Measurements from ENCODE around the gene C19orf25. TPM values are rescaled to one million over a fixed set of nuclear protein-coding genes. Genes with fewer than 3 reads are reported as not detected.
A peak's percentile ranks its signal among the peaks of the same experiment; 100 is the strongest.

Gene C19orf25
- total and polyA plus RNA-seq, 9 donors, result 1.1 to 26.3 (median 22.2) TPM

- WGBS, 3 donors, result 20 to 56% (median 35%) methylated on average over 7 to 41 of the region's 41 CpGs
- TF ChIP-seq CTCF (IDR thresholded peaks at IDR 0.05) (no peak), POLR2A (IDR thresholded peaks at IDR 0.05) (no peak), EP300 (IDR thresholded peaks at IDR 0.05) (no peak)
- Histone ChIP-seq H3K36me3 (no peaks in the 10 kb centered on the region), H3K27me3 (peaks cover 11% of the 10 kb centered on the region), H3K4me1 (ENCODE audit: insufficient read depth) (peaks cover 31% of the 10 kb centered on the region), H3K27ac (no peak overlapping the region), H3K4me3 (no peak overlapping the region), H3K9me3 (no peaks in the 10 kb centered on the region)
- DNase-seq, result no peak
- intact Hi-C loops (cut with DNase I), result no loop called here
These were observed 13.0 kb downstream of the C19orf25 start for GRCh38 chr19:1466018-1466460.

DNA sequence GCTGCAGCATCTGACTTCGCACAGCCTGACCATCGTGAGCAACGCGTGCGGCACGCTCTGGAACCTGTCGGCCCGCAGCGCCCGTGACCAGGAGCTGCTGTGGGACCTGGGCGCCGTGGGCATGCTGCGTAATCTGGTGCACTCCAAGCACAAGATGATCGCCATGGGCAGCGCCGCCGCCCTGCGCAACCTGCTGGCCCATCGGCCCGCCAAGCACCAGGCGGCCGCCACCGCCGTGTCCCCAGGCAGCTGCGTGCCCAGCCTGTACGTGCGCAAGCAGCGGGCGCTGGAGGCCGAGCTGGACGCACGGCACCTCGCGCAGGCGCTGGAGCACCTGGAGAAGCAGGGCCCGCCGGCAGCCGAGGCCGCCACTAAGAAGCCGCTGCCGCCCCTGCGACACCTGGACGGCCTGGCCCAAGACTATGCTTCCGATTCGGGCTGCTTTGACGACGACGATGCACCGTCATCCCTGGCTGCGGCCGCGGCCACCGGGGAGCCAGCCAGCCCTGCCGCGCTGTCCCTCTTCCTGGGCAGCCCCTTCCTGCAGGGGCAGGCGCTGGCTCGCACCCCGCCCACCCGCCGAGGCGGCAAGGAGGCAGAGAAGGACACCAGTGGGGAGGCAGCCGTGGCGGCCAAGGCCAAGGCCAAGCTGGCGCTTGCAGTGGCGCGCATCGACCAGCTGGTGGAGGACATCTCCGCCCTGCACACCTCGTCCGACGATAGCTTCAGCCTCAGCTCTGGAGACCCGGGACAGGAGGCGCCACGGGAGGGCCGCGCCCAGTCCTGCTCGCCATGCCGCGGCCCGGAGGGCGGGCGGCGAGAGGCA is 13.6 kb downstream of the C19orf25 start:
- TF ChIP-seq POLR2A (IDR thresholded peaks at IDR 0.05) (no peak), EP300 (IDR thresholded peaks at IDR 0.05) (no peak)
- peak in 1 of 5 donors; percentile 73 for DNase-seq
- peaks cover 11% of the 10 kb centered on the region for H3K27me3 ChIP-seq
- H3K27ac ChIP-seq, result no peak overlapping the region
- H3K4me3 ChIP-seq, result no peak overlapping the region
- intact Hi-C loops (cut with DNase I), result no loop called here
- H3K4me1 ChIP-seq (ENCODE audit: insufficient read depth), result peaks cover 25% of the 10 kb centered on the region
- H3K9me3 ChIP-seq, result no peaks in the 10 kb centered on the region
- 40 to 53% (median 53%) methylated on average over 57 to 83 of the region's 83 CpGs for WGBS, 3 donors
- no peaks in the 10 kb centered on the region for H3K36me3 ChIP-seq

DNA sequence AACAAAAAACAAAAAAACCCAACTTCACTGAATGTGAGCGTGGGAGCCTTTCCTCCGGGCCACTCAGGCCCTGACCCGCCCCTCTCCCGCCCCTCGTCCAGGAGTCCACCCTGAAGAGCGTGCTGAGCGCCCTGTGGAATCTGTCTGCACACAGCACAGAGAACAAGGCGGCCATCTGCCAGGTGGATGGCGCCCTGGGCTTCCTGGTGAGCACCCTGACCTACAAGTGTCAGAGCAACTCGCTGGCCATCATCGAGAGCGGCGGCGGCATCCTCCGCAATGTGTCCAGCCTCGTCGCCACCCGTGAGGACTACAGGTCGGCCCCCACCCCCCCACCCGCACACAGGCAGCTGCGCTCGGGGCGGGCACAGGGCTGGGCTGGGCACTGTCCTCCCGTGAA is 17.2 kb downstream of the C19orf25 start:
- peaks cover 4% of the 10 kb centered on the region for H3K27me3 ChIP-seq
- TF ChIP-seq POLR2A (IDR thresholded peaks at IDR 0.05) (no peak), CTCF (IDR thresholded peaks at IDR 0.05) (no peak), EP300 (IDR thresholded peaks at IDR 0.05) (no peak)
- no peaks in the 10 kb centered on the region for H3K36me3 ChIP-seq
- H3K27ac ChIP-seq, result no peak overlapping the region
- H3K9me3 ChIP-seq, result no peaks in the 10 kb centered on the region
- 92 to 93% (median 93%) methylated on average over 20 to 24 of the region's 24 CpGs for WGBS, 3 donors
- intact Hi-C loops (cut with DNase I), result no loop called here
- H3K4me1 ChIP-seq (ENCODE audit: insufficient read depth), result peaks cover under 1% of the 10 kb centered on the region
- no peak overlapping the region for H3K4me3 ChIP-seq
- no peak for DNase-seq

DNA sequence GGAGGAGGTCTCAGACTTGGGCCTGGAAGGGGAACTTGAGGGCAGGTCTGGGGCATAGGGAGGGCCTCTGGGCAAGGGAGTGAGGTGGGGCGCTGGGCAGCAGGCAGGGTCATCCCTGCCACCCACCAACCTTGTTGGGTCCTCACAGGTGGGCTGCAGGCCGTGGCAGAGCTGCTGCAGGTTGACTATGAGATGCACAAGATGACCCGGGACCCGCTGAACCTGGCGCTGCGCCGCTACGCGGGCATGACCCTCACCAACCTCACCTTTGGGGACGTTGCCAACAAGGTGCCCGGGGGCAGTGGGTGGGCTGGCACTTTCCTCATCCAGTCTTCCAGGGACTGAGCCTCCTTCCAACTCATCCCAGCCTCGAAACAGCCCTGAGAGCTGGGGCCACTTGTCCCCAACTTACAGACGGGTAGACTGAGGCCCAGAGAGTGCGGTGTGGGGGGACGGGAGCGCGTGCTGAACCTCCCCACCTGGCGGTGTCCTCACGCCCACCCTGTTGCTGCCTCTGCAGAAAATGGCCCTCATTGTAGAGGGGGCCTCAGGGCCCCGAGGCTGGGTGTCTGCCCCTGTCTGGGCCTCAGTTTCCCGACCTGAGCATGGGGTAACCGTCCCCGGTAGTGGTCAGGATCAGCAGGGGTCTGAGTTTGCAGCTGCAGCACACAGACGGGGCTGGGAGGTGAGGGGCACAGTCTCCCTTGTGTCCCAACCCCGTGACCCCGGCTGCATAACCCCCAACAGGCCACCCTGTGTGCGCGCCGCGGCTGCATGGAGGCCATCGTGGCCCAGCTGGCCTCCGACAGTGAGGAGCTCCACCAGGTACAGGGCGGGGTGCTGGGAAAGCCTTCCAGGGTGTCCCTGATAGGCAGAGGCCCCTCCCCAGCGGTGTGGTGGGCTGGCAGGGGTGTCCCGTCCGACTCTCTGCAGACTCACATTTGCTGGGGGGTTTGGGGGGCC is 18.7 kb downstream of the C19orf25 start:
- Histone ChIP-seq H3K9me3 (no peaks in the 10 kb centered on the region), H3K36me3 (no peaks in the 10 kb centered on the region), H3K4me3 (no peak overlapping the region), H3K27me3 (no peaks in the 10 kb centered on the region), H3K27ac (no peak overlapping the region), H3K4me1 (ENCODE audit: insufficient read depth) (no peaks in the 10 kb centered on the region)
- 88 to 93% (median 88%) methylated on average over 35 to 36 of the region's 36 CpGs for whole genome bisulfite sequencing, 3 donors
- no peak for TF ChIP-seq EP300 (IDR thresholded peaks at IDR 0.05)
- TF ChIP-seq CTCF (IDR thresholded peaks at IDR 0.05), result no peak
- TF ChIP-seq POLR2A (IDR thresholded peaks at IDR 0.05), result no peak
- no peak for DNase-seq
- intact Hi-C loops (cut with DNase I), result no loop called here
